KOPT-K1 (cell line): ENCODE measurements around the gene KCNG4.
"Not testable (repeated sequence)": the region's sequence is repeated elsewhere in the genome, so short reads cannot be mapped to it uniquely, and the experiment has no call there.

ENCODE experiments used
- H3K27ac ChIP-seq: fragments of 200-600 bp; sonication (generic); 2 replicates; pipeline ENCODE4 v1.5.1; 2016; ENCODE audit warnings: antibody characterized with exemption, mild to moderate bottlenecking, low read depth, low read length; ENCODE audit not compliant: poor library complexity, severe bottlenecking
- H3K36me3 ChIP-seq: fragments of 200-600 bp; sonication (generic); 2 replicates; pipeline ENCODE4 v1.5.1; 2017; ENCODE audit warnings: antibody characterized with exemption, mild to moderate bottlenecking, low read length, moderate library complexity; ENCODE audit not compliant: insufficient read depth
- H3K9me3 ChIP-seq: fragments of 200-600 bp; sonication (generic); 2 replicates; pipeline ENCODE4 v1.5.1; 2017; ENCODE audit warnings: antibody characterized with exemption, low read length, mild to moderate bottlenecking; ENCODE audit not compliant: insufficient read depth, poor library complexity, severe bottlenecking

KCNG4 gene

GRCh38 chr16:84212631-84213030 lies 27.2 kb downstream of the KCNG4 start:
- Histone ChIP-seq H3K27ac (no peak overlapping the region), H3K36me3 (no peaks in the 10 kb centered on the region), H3K9me3 (peaks cover 5% of the 10 kb centered on the region)

GRCh38 chr16:84212154-84212553 lies 27.7 kb downstream of the KCNG4 start:
- no peak overlapping the region for H3K27ac ChIP-seq
- peaks cover 5% of the 10 kb centered on the region for H3K9me3 ChIP-seq
- H3K36me3 ChIP-seq = no peaks in the 10 kb centered on the region

DNA sequence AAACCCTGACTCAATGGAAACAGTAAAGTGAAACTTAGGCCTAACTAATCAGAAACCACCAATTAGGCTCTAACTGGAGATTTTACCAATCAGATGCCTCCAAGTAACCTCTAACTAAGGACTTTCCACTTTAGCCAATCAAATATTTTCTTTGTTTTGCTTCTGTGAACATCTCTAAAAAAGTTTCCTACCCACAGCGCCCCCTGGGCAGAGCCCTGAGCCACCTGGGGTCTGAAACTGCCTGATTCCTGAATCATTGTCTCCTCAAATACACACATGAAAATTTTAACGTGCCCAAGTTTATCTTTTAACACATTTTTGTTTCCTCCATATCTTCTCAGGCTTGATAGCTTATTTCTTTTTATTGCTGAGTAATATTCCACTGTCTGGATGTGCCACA lies 29.8 kb downstream of the KCNG4 start:
- Histone ChIP-seq H3K27ac (no peak overlapping the region), H3K36me3 (no peaks in the 10 kb centered on the region), H3K9me3 (peaks cover 5% of the 10 kb centered on the region)

- Histone ChIP-seq H3K36me3 (no peaks in the 10 kb centered on the region), H3K27ac (no peak overlapping the region), H3K9me3 (peaks cover 5% of the 10 kb centered on the region)
These were observed 31.9 kb downstream of the KCNG4 start for GRCh38 chr16:84207879-84208278.

DNA sequence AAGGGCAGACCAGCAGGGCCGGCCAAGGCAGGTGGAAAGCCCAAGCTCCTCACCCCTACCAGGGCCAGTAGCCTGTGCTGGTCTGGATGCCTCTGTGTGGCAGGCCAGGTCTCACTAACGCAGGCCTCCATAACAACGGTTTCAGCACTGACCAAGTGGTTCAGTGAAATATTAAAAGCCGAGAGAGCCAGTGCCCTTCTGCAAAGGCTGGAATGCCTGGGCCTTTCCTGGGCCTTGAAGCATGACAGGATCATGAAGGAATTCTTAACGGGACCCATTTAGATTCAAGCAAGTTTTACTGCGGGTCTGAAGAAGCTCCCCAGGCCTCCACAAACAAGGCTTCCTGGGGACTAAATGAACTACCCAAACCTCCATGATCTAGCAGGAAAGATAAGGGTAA lies 32.6 kb downstream of the KCNG4 start:
- no peak overlapping the region for H3K27ac ChIP-seq
- no peaks in the 10 kb centered on the region for H3K36me3 ChIP-seq

GRCh38 chr16:84205976-84206691 lies 33.7 kb downstream of the KCNG4 start:
- H3K27ac ChIP-seq = no peak overlapping the region
- no peaks in the 10 kb centered on the region for H3K36me3 ChIP-seq
- H3K9me3 ChIP-seq = peaks cover 5% of the 10 kb centered on the region

More for the DNA sequence above, 32.6 kb downstream of the KCNG4 start:
- H3K9me3 ChIP-seq = peaks cover 5% of the 10 kb centered on the region

GRCh38 chr16:84205123-84205522 lies 34.7 kb downstream of the KCNG4 start:
- not testable (repeated sequence) for H3K36me3 ChIP-seq, H3K9me3 ChIP-seq, H3K27ac ChIP-seq

DNA sequence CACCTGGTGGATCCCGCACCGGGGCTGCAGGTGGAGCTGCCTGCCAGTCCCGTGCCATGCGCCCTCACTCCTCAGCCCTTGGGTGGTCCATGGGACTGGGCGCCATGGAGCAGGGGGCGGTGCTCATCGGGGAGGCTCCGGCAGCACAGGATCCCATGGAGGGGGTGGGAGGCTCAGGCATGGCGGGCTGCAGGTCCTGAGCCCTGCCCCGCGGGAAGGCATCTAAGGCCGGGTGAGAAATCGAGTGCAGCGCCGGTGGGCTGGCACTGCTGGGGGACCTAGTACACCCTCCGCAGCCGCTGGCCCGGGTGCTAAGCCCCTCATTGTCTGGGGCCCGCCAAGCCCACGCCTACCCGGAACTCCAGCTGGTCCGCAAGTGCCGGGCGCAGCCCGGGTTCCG lies 35.3 kb downstream of the KCNG4 start:
- not testable (repeated sequence) for H3K9me3 ChIP-seq, H3K27ac ChIP-seq, H3K36me3 ChIP-seq

DNA sequence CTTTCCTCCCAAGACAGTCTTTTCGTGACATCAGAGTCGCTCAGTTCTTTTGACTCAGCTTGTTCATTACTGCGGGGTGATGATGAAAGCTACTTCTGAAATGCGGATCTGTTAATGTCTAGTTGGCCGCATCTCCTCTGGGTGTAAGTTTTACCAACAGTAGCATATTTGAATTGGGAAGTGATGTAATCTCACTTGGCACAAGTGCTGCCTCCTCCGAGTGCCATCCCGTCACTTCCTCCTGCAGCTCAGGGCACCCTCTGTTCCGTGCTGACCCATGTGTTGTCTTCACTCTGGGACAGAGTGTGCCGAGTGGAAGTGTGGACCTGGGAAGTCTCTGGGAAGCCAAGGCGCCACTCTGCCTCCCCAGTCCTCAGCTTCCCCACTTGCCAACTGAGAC lies 40.0 kb downstream of the KCNG4 start:
- no peaks in the 10 kb centered on the region for H3K9me3 ChIP-seq
- no peaks in the 10 kb centered on the region for H3K36me3 ChIP-seq
- H3K27ac ChIP-seq = no peak overlapping the region

DNA sequence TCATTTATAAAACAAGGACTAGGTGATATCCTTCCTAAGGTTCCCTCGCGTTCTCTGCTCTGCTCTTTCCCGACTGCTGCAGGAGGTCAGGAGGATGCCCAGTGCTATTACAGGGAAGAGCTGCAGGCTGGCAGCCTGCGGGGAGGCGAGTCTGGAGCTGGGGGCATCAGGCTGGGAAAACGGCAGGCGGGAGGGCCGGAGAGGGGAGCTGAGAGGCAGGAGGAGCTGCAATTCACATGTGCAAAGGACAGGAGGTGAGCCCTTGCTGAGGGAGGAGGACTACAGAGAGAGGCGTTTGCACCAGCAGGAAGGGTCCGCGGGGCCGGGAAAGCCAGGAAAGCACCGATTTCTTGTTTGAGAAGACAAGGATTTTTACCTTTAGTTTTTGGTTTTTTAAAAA lies 40.7 kb downstream of the KCNG4 start:
- H3K36me3 ChIP-seq = no peaks in the 10 kb centered on the region
- no peak overlapping the region for H3K27ac ChIP-seq
- no peaks in the 10 kb centered on the region for H3K9me3 ChIP-seq

DNA sequence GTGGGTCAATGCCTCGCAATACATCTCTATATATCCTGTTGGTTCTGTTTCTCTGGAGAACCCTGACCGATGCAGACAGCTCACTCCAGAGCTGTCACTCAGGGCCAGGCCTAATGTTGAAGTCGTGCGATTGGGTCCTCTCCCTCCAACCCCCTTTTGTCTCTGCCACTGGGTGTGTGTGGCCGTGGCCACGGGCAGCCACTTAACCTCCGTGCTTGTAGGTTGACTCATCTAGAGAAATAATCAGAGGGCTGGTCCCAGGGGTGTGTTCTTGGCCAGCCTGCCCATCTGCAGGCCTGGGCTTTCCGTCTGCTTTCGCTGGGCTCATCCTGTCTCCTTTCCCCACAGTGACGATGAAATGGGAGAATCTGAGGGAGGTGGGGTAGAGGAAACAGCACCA lies 41.4 kb downstream of the KCNG4 start:
- no peak overlapping the region for H3K27ac ChIP-seq
- no peaks in the 10 kb centered on the region for H3K36me3 ChIP-seq
- H3K9me3 ChIP-seq = no peaks in the 10 kb centered on the region

- Histone ChIP-seq H3K27ac (no peak overlapping the region), H3K36me3 (no peaks in the 10 kb centered on the region), H3K9me3 (no peaks in the 10 kb centered on the region)
These were observed 42.2 kb downstream of the KCNG4 start for GRCh38 chr16:84197466-84198128.

GRCh38 chr16:84196727-84197394 lies 43.0 kb downstream of the KCNG4 start:
- H3K9me3 ChIP-seq = no peaks in the 10 kb centered on the region
- H3K36me3 ChIP-seq = no peaks in the 10 kb centered on the region
- no peak overlapping the region for H3K27ac ChIP-seq

GRCh38 chr16:84196101-84196500 lies 43.7 kb downstream of the KCNG4 start:
- H3K9me3 ChIP-seq = no peaks in the 10 kb centered on the region
- no peak overlapping the region for H3K27ac ChIP-seq
- H3K36me3 ChIP-seq = no peaks in the 10 kb centered on the region

DNA sequence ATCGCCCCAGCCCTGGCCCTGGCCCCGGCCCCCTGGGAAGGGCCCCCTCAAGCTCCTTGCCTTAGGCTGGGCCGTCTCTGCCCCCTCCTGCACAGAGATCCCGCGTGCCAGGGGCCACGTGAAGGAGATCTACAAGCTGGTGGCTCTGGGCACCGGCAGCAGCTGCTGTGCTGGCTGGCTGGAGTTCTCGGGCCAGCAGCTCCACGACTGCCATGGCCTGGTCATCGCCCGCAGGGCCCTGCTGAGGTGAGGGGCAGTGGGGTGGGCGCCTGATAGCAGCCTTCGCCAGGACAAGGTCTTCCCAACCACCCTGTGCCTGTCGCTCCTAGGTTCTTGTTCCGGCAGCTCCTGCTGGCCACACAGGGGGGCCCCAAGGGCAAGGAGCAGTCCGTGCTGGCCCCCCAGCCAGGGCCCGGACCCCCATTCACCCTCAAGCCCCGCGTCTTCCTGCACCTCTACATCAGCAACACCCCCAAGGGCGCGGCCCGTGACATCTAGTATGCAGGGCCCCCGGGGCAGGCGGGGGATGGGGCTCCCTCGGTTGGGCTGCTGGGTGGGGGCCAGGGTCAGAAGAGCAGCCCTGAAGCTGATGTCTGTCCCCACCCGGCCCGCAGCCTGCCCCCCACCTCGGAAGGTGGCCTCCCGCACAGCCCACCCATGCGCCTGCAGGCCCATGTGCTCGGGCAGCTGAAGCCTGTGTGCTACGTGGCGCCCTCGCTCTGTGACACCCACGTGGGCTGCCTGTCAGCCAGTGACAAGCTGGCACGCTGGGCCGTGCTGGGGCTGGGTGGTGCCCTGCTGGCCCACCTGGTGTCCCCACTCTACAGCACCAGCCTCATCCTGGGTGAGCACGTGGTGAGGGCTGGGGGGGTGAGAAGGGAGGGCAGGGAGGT lies 44.4 kb downstream of the KCNG4 start:
- no peaks in the 10 kb centered on the region for H3K36me3 ChIP-seq
- H3K9me3 ChIP-seq = no peaks in the 10 kb centered on the region
- no peak overlapping the region for H3K27ac ChIP-seq
